ENCODE results near the gene C16orf92.

DNA sequence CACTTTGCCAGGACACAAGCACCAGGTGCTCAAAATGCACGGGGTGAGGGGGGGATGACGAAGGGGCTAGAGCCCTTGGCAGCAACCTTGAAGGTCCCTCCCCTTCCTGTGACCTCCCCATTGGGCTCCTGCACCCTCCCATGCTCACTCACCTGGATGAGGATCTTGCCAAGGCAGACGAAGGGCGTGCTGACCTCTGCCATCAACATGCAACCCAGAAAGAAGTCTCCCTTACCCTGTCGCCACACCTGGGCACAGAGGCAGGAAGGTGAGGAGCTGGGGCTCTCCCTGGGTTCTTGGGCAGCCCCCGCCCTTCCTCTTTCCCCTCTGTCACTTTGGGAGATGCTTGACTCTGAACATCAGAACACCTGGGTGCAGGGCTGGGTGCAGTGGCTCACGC lies 2.6 kb downstream of the C16orf92 start:
- TF ChIP-seq, protein P1, sequence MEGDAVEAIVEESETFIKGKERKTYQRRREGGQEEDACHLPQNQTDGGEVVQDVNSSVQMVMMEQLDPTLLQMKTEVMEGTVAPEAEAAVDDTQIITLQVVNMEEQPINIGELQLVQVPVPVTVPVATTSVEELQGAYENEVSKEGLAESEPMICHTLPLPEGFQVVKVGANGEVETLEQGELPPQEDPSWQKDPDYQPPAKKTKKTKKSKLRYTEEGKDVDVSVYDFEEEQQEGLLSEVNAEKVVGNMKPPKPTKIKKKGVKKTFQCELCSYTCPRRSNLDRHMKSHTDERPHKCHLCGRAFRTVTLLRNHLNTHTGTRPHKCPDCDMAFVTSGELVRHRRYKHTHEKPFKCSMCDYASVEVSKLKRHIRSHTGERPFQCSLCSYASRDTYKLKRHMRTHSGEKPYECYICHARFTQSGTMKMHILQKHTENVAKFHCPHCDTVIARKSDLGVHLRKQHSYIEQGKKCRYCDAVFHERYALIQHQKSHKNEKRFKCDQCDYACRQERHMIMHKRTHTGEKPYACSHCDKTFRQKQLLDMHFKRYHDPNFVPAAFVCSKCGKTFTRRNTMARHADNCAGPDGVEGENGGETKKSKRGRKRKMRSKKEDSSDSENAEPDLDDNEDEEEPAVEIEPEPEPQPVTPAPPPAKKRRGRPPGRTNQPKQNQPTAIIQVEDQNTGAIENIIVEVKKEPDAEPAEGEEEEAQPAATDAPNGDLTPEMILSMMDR (conservative IDR thresholded peaks at IDR 0.05; ENCODE audit: low read length), result no peak
- no peak for TF ChIP-seq EZH2phosphoT487 (IDR thresholded peaks at IDR 0.05; ENCODE audit: borderline replicate concordance)

Measured in Loucy (cell line).